Glutamatergic neuron (in vitro differentiated cells): Measurements from ENCODE around the gene CCER1. TPM values are rescaled to one million over a fixed set of nuclear protein-coding genes. Genes with fewer than 3 reads are reported as not detected.

ENCODE experiments used
- DNase-seq: peaks from one replicate; pipeline ENCODE4 v3.0.0; 2022
- H3K27ac Mint-ChIP-seq: one replicate; pipeline ENCODE4 v1.8.0; 2020; ENCODE audit warnings: mild to moderate bottlenecking, mixed read lengths, inconsistent platforms; ENCODE audit not compliant: unreplicated experiment
- H3K27me3 Mint-ChIP-seq: one replicate; pipeline ENCODE4 v1.8.0; 2020; ENCODE audit warnings: mild to moderate bottlenecking, moderate library complexity, mixed read lengths, inconsistent platforms; ENCODE audit not compliant: unreplicated experiment
- H3K36me3 Mint-ChIP-seq: one replicate; pipeline ENCODE4 v1.8.0; 2020; ENCODE audit warnings: mild to moderate bottlenecking, mixed read lengths, inconsistent platforms; ENCODE audit not compliant: unreplicated experiment
- H3K4me1 Mint-ChIP-seq: one replicate; pipeline ENCODE4 v1.8.0; 2020; ENCODE audit warnings: mild to moderate bottlenecking, low read depth, mixed read lengths, inconsistent platforms; ENCODE audit not compliant: unreplicated experiment
- H3K4me3 Mint-ChIP-seq: one replicate; pipeline ENCODE4 v1.8.0; 2020; ENCODE audit warnings: mild to moderate bottlenecking, mixed read lengths, inconsistent platforms; ENCODE audit not compliant: unreplicated experiment
- H3K9me3 Mint-ChIP-seq: one replicate; pipeline ENCODE4 v1.8.0; 2020; ENCODE audit warnings: mild to moderate bottlenecking, moderate library complexity, mixed read lengths, inconsistent platforms; ENCODE audit not compliant: unreplicated experiment
- CTCF ChIP-seq: fragments of 200-600 bp; sonication (generic); IDR thresholded peaks from one replicate; pipeline ENCODE4 v1.5.0; 2021; ENCODE audit not compliant: partially characterized antibody, unreplicated experiment
- total RNA-seq: library from RNA; stranded (reverse); fragmentation: NEBNext Ultra II Directional; extraction: Animal tissue kit (Norgen Biotek cat#: 25700); gene quantifications from one replicate; pipeline ENCODE4 v1.2.1, GENCODE V29; 2021; ENCODE audit not compliant: unreplicated experiment

CCER1 gene
- total RNA-seq, 1 donor from 2014 or later = not detected

- no peak overlapping the region for H3K4me3 Mint-ChIP-seq
- no peak overlapping the region for H3K27ac Mint-ChIP-seq
- no peaks in the 10 kb centered on the region for H3K27me3 Mint-ChIP-seq
- peaks cover 2% of the 10 kb centered on the region for H3K9me3 Mint-ChIP-seq
- H3K36me3 Mint-ChIP-seq = no peaks in the 10 kb centered on the region
- DNase-seq = no peak
- TF ChIP-seq CTCF = peak; percentile 52
- H3K4me1 Mint-ChIP-seq = peaks cover 6% of the 10 kb centered on the region
These were observed 23.3 kb upstream of the CCER1 start for GRCh38 chr12:90978117-90978770.

GRCh38 chr12:90977224-90977623, 22.2 kb upstream of the CCER1 start:
- no peak overlapping the region for H3K27ac Mint-ChIP-seq
- H3K4me1 Mint-ChIP-seq = peaks cover 6% of the 10 kb centered on the region

GRCh38 chr12:90974286-90974685, 19.3 kb upstream of the CCER1 start:
- no peak for DNase-seq
- Mint-ChIP-seq H3K4me3 (no peak overlapping the region), H3K27me3 (no peaks in the 10 kb centered on the region), H3K36me3 (no peaks in the 10 kb centered on the region), H3K9me3 (no peaks in the 10 kb centered on the region), H3K27ac (no peak overlapping the region), H3K4me1 (no peaks in the 10 kb centered on the region)
- TF ChIP-seq CTCF = no peak

More at GRCh38 chr12:90977224-90977623, 22.2 kb upstream of the CCER1 start:
- Mint-ChIP-seq H3K4me3 (no peak overlapping the region), H3K36me3 (no peaks in the 10 kb centered on the region), H3K9me3 (no peaks in the 10 kb centered on the region), H3K27me3 (no peaks in the 10 kb centered on the region)
- no peak for TF ChIP-seq CTCF
- DNase-seq = no peak

GRCh38 chr12:90972226-90972625, 17.2 kb upstream of the CCER1 start:
- TF ChIP-seq CTCF = no peak
- no peak overlapping the region for H3K4me3 Mint-ChIP-seq
- H3K27ac Mint-ChIP-seq = no peak overlapping the region
- no peaks in the 10 kb centered on the region for H3K4me1 Mint-ChIP-seq
- peaks cover 2% of the 10 kb centered on the region for H3K27me3 Mint-ChIP-seq
- H3K36me3 Mint-ChIP-seq = no peaks in the 10 kb centered on the region
- no peak for DNase-seq
- no peaks in the 10 kb centered on the region for H3K9me3 Mint-ChIP-seq

- Mint-ChIP-seq H3K9me3 (no peaks in the 10 kb centered on the region), H3K27ac (no peak overlapping the region), H3K27me3 (peaks cover 2% of the 10 kb centered on the region), H3K4me1 (no peaks in the 10 kb centered on the region), H3K36me3 (no peaks in the 10 kb centered on the region), H3K4me3 (no peak overlapping the region)
- no peak for DNase-seq
- TF ChIP-seq CTCF = no peak
These were observed 15.9 kb upstream of the CCER1 start for GRCh38 chr12:90970911-90971310.
